DOHH2 (cell line): ENCODE measurements around the gene FASTK.

Source experiments
- EZH2phosphoT487 ChIP-seq: fragments of 200-600 bp; sonication (generic); IDR thresholded peaks from 2 replicates; pipeline ENCODE4 v1.6.1; 2017; ENCODE audit warnings: borderline replicate concordance, mild to moderate bottlenecking, antibody characterized with exemption, low read length, moderate library complexity, mixed read lengths
- TF ChIP-seq, protein P1 (sequence below): fragments of 200-600 bp; sonication (generic); IDR thresholded peaks from one replicate; pipeline ENCODE4 v1.5.1; 2014; ENCODE audit warnings: antibody characterized with exemption, mild to moderate bottlenecking, low read depth, low read length; ENCODE audit not compliant: poor library complexity, severe bottlenecking

DNA sequence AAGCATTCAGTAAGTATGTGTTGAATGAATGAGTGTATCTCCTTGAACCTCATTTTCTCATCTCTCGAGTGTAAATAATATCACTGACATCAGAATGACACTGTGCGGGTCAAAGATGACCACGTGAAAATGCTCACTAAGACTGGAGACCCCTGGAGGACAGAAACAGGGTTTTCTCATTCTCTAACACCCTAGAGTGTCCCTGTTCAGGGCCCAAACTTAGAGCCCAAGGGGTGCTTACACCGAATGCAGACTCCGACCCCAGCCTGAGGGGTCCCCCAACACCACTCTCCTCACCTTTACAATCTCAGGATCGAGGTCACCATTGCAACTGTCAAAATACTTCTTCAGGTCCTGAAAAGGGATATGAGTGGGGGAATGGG is 24.3 kb downstream of the FASTK start:
- TF ChIP-seq EZH2phosphoT487: no peak
- TF ChIP-seq, protein P1, sequence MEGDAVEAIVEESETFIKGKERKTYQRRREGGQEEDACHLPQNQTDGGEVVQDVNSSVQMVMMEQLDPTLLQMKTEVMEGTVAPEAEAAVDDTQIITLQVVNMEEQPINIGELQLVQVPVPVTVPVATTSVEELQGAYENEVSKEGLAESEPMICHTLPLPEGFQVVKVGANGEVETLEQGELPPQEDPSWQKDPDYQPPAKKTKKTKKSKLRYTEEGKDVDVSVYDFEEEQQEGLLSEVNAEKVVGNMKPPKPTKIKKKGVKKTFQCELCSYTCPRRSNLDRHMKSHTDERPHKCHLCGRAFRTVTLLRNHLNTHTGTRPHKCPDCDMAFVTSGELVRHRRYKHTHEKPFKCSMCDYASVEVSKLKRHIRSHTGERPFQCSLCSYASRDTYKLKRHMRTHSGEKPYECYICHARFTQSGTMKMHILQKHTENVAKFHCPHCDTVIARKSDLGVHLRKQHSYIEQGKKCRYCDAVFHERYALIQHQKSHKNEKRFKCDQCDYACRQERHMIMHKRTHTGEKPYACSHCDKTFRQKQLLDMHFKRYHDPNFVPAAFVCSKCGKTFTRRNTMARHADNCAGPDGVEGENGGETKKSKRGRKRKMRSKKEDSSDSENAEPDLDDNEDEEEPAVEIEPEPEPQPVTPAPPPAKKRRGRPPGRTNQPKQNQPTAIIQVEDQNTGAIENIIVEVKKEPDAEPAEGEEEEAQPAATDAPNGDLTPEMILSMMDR: peak; percentile 16
